Adrenal gland (tissue), 5 donors: ENCODE data around the gene CTSW.

Source experiments
- POLR2A ChIP-seq, 2 donors: fragments of 450-650 bp; IDR thresholded peaks; one replicate each; pipeline ENCODE4 v1.6.1; 2017; ENCODE audit warnings: antibody characterized with exemption in 2 of 2, mild to moderate bottlenecking in 2 of 2, moderate library complexity in 1 of 2
- TF ChIP-seq, protein P1 (sequence below), 6 experiments: fragments of 450-650 bp in 4 of 6; fragments of 200-600 bp in 2 of 6; sonication (generic) in 1 of 6; IDR thresholded peaks; 1 replicate in 5 of 6; 2 replicates in 1 of 6; pipeline versions ENCODE4 v1.5.1 to v1.8.0; 2016 to 2021; ENCODE audit warnings: antibody characterized with exemption in 6 of 6, mild to moderate bottlenecking in 2 of 6, moderate library complexity in 1 of 6
- donor health status: DM: no; HTN: no; CAD: no.

- TF ChIP-seq, protein P1, sequence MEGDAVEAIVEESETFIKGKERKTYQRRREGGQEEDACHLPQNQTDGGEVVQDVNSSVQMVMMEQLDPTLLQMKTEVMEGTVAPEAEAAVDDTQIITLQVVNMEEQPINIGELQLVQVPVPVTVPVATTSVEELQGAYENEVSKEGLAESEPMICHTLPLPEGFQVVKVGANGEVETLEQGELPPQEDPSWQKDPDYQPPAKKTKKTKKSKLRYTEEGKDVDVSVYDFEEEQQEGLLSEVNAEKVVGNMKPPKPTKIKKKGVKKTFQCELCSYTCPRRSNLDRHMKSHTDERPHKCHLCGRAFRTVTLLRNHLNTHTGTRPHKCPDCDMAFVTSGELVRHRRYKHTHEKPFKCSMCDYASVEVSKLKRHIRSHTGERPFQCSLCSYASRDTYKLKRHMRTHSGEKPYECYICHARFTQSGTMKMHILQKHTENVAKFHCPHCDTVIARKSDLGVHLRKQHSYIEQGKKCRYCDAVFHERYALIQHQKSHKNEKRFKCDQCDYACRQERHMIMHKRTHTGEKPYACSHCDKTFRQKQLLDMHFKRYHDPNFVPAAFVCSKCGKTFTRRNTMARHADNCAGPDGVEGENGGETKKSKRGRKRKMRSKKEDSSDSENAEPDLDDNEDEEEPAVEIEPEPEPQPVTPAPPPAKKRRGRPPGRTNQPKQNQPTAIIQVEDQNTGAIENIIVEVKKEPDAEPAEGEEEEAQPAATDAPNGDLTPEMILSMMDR (IDR thresholded peaks at IDR 0.05): no peak
- no peak for TF ChIP-seq POLR2A (IDR thresholded peaks at IDR 0.05)
These were observed 5.6 kb downstream of the CTSW start for GRCh38 chr11:65885231-65885630.
